HepG2 (cell line): Measurements from ENCODE around the gene MICAL1. TPM values are rescaled to one million over a fixed set of nuclear protein-coding genes. Genes with fewer than 3 reads are reported as not detected.

Experiments
- AGO2 ChIP-seq: fragments of 200-400 bp; formaldehyde crosslinking; optimal IDR thresholded peaks from 2 replicates; pipeline ENCODE3; 2017; ENCODE audit warnings: mild to moderate bottlenecking, low read depth, low read length, moderate library complexity
- ARNTL ChIP-seq: sonication (generic); formaldehyde crosslinking; IDR thresholded peaks from 2 replicates; pipeline ENCODE4 v1.4.0; 2020; ENCODE audit warnings: mild to moderate bottlenecking, missing genetic modification reagents
- CREM ChIP-seq, 2 experiments: sonication (generic) in 1 of 2; formaldehyde crosslinking in 1 of 2; IDR thresholded peaks; 2 replicates each; pipeline versions ENCODE4 v1.4.0 to v1.6.1; 2016 to 2020; ENCODE audit warnings: antibody characterized with exemption in 1 of 2, mild to moderate bottlenecking in 1 of 2, missing genetic modification reagents in 1 of 2
- FOXP1 ChIP-seq, 2 experiments: fragments of 450-650 bp in 1 of 2; IDR thresholded peaks; 2 replicates each; pipeline ENCODE4 v1.6.1; 2017 to 2018; ENCODE audit warnings: antibody characterized with exemption in 1 of 2
- GLMP ChIP-seq: sonication (generic); formaldehyde crosslinking; IDR thresholded peaks from 2 replicates; pipeline ENCODE4 v1.9.0; 2021; ENCODE audit warnings: missing genetic modification reagents, mild to moderate bottlenecking, borderline replicate concordance
- IKZF1 ChIP-seq: fragments of 450-650 bp; IDR thresholded peaks from 2 replicates; pipeline ENCODE4 v1.7.1; 2016
- ISL2 ChIP-seq: sonication (generic); formaldehyde crosslinking; IDR thresholded peaks from 2 replicates; pipeline ENCODE4 v1.5.0; 2020; ENCODE audit warnings: missing genetic modification reagents
- JDP2 ChIP-seq: sonication (generic); formaldehyde crosslinking; IDR thresholded peaks from 2 replicates; pipeline ENCODE4 v1.8.1; 2022; ENCODE audit warnings: missing genetic modification reagents, borderline replicate concordance
- KAT8 ChIP-seq: IDR thresholded peaks from 2 replicates; pipeline ENCODE4 v1.6.1; 2016; ENCODE audit warnings: missing genetic modification reagents, missing compliant biosample characterization
- MTF1 ChIP-seq: sonication (generic); formaldehyde crosslinking; IDR thresholded peaks from 2 replicates; pipeline ENCODE4 v1.5.0; 2020; ENCODE audit warnings: missing genetic modification reagents
- NR2F1 ChIP-seq, 2 experiments: fragments of 450-650 bp in 1 of 2; formaldehyde crosslinking in 1 of 2; IDR thresholded peaks; 2 replicates each; pipeline versions ENCODE4 v1.5.0 to v1.6.1; 2016 to 2020; ENCODE audit warnings: mild to moderate bottlenecking in 1 of 2, missing compliant biosample characterization in 1 of 2, missing genetic modification reagents in 1 of 2, moderate library complexity in 1 of 2
- PRDM4 ChIP-seq: sonication (generic); formaldehyde crosslinking; IDR thresholded peaks from 2 replicates; pipeline ENCODE4 v1.9.0; 2021; ENCODE audit warnings: missing genetic modification reagents, borderline replicate concordance
- RELA ChIP-seq: sonication (generic); formaldehyde crosslinking; IDR thresholded peaks from 2 replicates; pipeline ENCODE4 v1.4.0; 2020; ENCODE audit warnings: missing genetic modification reagents
- SRSF1 ChIP-seq: fragments of 200-400 bp; formaldehyde crosslinking; optimal IDR thresholded peaks from 2 replicates; pipeline ENCODE3; 2017; ENCODE audit warnings: mild to moderate bottlenecking, low read depth, low read length, moderate library complexity
- TFDP1 ChIP-seq: IDR thresholded peaks from 2 replicates; pipeline ENCODE4 v1.6.1; 2016; ENCODE audit warnings: missing compliant biosample characterization, missing genetic modification reagents, borderline replicate concordance
- ZBTB7A ChIP-seq: sonication (generic); formaldehyde crosslinking; IDR thresholded peaks from 2 replicates; pipeline ENCODE4 v1.8.0; 2022; ENCODE audit warnings: mild to moderate bottlenecking, missing genetic modification reagents
- ZFP37 ChIP-seq: sonication (generic); formaldehyde crosslinking; IDR thresholded peaks from 2 replicates; pipeline ENCODE4 v1.4.0; 2020; ENCODE audit warnings: missing genetic modification reagents, borderline replicate concordance
- ZNF281 ChIP-seq: sonication (generic); formaldehyde crosslinking; IDR thresholded peaks from 2 replicates; pipeline ENCODE4 v1.4.0; 2020; ENCODE audit warnings: missing genetic modification reagents, borderline replicate concordance
- ZNF768 ChIP-seq: sonication (generic); formaldehyde crosslinking; IDR thresholded peaks from 2 replicates; pipeline ENCODE4 v1.4.0; 2020; ENCODE audit warnings: missing genetic modification reagents
- ZNF780A ChIP-seq: sonication (generic); formaldehyde crosslinking; IDR thresholded peaks from 2 replicates; pipeline ENCODE4 v1.8.0; 2022; ENCODE audit warnings: mild to moderate bottlenecking, missing genetic modification reagents, moderate library complexity
- polyA plus RNA-seq, 8 experiments: library from polyadenylated mRNA; depleted of rRNA in 3 of 8; stranded (reverse) in 7 of 8; unstranded in 1 of 8; fragments of >200 nt; fragmentation: Illumina TruSeq in 4 of 8; extraction: Trizol in 4 of 8; gene quantifications; 2 replicates each; pipeline versions ENCODE4 v1.2.1 to v1.2.3, GENCODE V29; 2011 to 2016; ENCODE audit warnings: low read depth in 4 of 8, missing spikeins in 1 of 8, mixed read lengths in 1 of 8; ENCODE audit not compliant: insufficient read depth in 1 of 8
- total RNA-seq, 5 experiments: library from RNA; depleted of rRNA; stranded (reverse); fragments of >200 nt; fragmentation: Illumina TruSeq; extraction: Trizol; gene quantifications; 2 replicates each; pipeline ENCODE4 v1.2.3, GENCODE V29; 2016; ENCODE audit warnings: low read depth in 1 of 5
- TF ChIP-seq, protein P1 (sequence below): sonication (generic); formaldehyde crosslinking; IDR thresholded peaks from 2 replicates; pipeline ENCODE4 v1.5.0; 2020; ENCODE audit warnings: mild to moderate bottlenecking, missing genetic modification reagents

Gene MICAL1
- total and polyA plus RNA-seq, 2 of the 13 experiments (the other 11 are each of a cell fraction or from before 2014, with no cell fraction given): 6.9 to 39.0 TPM

- no peak for TF ChIP-seq MTF1 (CRISPR knock-in tag)
- no peak for TF ChIP-seq ZNF780A
- peak; percentile 30; the same call in 1 of the 2 replicates for TF ChIP-seq ZNF768 (CRISPR knock-in tag)
- TF ChIP-seq SRSF1: peak; percentile 66
- TF ChIP-seq PRDM4 (CRISPR knock-in tag): no peak
- no peak for TF ChIP-seq GLMP (CRISPR knock-in tag)
- TF ChIP-seq ZFP37 (CRISPR knock-in tag): no peak
- TF ChIP-seq JDP2: no peak
- TF ChIP-seq RELA (CRISPR knock-in tag): no peak
- TF ChIP-seq NR2F1 (CRISPR knock-in tag; IDR thresholded peaks at IDR 0.05): no peak
- TF ChIP-seq ZBTB7A (CRISPR knock-in tag): peak; percentile 29; the same call in 1 of the 2 replicates
- peak; percentile 21; the same call in 1 of the 2 replicates for TF ChIP-seq ISL2 (CRISPR knock-in tag)
- no peak for TF ChIP-seq CREM (IDR thresholded peaks at IDR 0.05)
- TF ChIP-seq CREM (CRISPR knock-in tag; IDR thresholded peaks at IDR 0.05): no peak
- TF ChIP-seq IKZF1: no peak
- TF ChIP-seq TFDP1 (CRISPR knock-in tag): no peak
- TF ChIP-seq, protein P1, sequence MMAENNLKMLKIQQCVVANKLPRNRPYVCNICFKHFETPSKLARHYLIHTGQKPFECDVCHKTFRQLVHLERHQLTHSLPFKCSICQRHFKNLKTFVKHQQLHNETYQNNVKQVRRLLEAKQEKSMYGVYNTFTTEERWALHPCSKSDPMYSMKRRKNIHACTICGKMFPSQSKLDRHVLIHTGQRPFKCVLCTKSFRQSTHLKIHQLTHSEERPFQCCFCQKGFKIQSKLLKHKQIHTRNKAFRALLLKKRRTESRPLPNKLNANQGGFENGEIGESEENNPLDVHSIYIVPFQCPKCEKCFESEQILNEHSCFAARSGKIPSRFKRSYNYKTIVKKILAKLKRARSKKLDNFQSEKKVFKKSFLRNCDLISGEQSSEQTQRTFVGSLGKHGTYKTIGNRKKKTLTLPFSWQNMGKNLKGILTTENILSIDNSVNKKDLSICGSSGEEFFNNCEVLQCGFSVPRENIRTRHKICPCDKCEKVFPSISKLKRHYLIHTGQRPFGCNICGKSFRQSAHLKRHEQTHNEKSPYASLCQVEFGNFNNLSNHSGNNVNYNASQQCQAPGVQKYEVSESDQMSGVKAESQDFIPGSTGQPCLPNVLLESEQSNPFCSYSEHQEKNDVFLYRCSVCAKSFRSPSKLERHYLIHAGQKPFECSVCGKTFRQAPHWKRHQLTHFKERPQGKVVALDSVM: no peak
- TF ChIP-seq ARNTL: no peak
- no peak for TF ChIP-seq KAT8 (CRISPR knock-in tag)
- no peak for TF ChIP-seq FOXP1 (IDR thresholded peaks at IDR 0.05)
- no peak for TF ChIP-seq FOXP1 (CRISPR knock-in tag; IDR thresholded peaks at IDR 0.05)
- TF ChIP-seq ZNF281 (CRISPR knock-in tag): no peak
- TF ChIP-seq AGO2: peak; percentile 15
Observed at GRCh38 chr6:109456111-109456583, 575 bp upstream of the MICAL1 start (continued).
